ENCODE results near the gene SRBD1. TPM values are rescaled to one million over a fixed set of nuclear protein-coding genes. Genes with fewer than 3 reads are reported as not detected.

Gene SRBD1
- total and polyA plus RNA-seq, 2 of the 8 experiments (the other 6 are each of a cell fraction or from before 2014, with no cell fraction given): 4.6 to 20.0 TPM

GRCh38 chr2:45545943-45546342 lies 65.1 kb downstream of the SRBD1 start (continued):
- TF ChIP-seq SAP30 (IDR thresholded peaks at IDR 0.05; ENCODE audit: insufficient read depth, insufficient replicate concordance, low read length) (no peak), YY1 (IDR thresholded peaks at IDR 0.05; ENCODE audit: low read depth, low read length) (no peak), RNF2 (IDR thresholded peaks at IDR 0.05; ENCODE audit: borderline replicate concordance, low read depth, low read length, missing control alignments, poor library complexity, severe bottlenecking) (no peak), SIRT6 (IDR thresholded peaks at IDR 0.05; ENCODE audit: low read length) (no peak), EP300 (IDR thresholded peaks at IDR 0.05; ENCODE audit: borderline replicate concordance in 1 of 2, low read depth in 2 of 2, low read length in 2 of 2) (no peak), TBP (IDR thresholded peaks at IDR 0.05; ENCODE audit: low read depth, low read length) (no peak), RAD21 (IDR thresholded peaks at IDR 0.05 in 1 of 2, conservative IDR thresholded peaks at IDR 0.05 in 1 of 2; ENCODE audit: low read depth in 2 of 2, low read length in 2 of 2) (no peak)

All from H1 (cell line).